Stomach (tissue), 9 donors: ENCODE data around the gene ABLIM3. TPM values are rescaled to one million over a fixed set of nuclear protein-coding genes. Genes with fewer than 3 reads are reported as not detected.

ENCODE experiments used
- DNase-seq, 2 donors: peaks; one replicate each; pipeline versions ENCODE4 v3.0.0 to v3.0.0-alpha.2; 2013 to 2019
- H3K27ac ChIP-seq, 5 donors: fragments of 200-600 bp in 4 of 5; sonication (generic) in 4 of 5; one replicate each; pipeline ENCODE4 v1.5.1; 2013 to 2019; ENCODE audit warnings: mild to moderate bottlenecking in 1 of 5, moderate library complexity in 1 of 5
- H3K27me3 ChIP-seq, 3 donors: fragments of 200-600 bp; sonication (generic); one replicate each; pipeline ENCODE4 v1.5.1; 2017 to 2019; ENCODE audit warnings: mixed run types in 1 of 3
- H3K36me3 ChIP-seq, 4 donors: fragments of 200-600 bp; sonication (generic); 1 replicate in 3 of 4; 2 replicates in 1 of 4; pipeline ENCODE4 v1.5.1; 2016 to 2019
- H3K4me1 ChIP-seq, 4 donors: fragments of 200-600 bp; sonication (generic); one replicate each; pipeline ENCODE4 v1.5.1; 2016 to 2019
- H3K4me3 ChIP-seq, 4 donors: fragments of 200-600 bp; sonication (generic) in 3 of 4; one replicate each; pipeline ENCODE4 v1.5.1; 2016 to 2019; ENCODE audit warnings: mild to moderate bottlenecking in 1 of 4
- H3K9me3 ChIP-seq, 4 donors: fragments of 200-600 bp; sonication (generic); one replicate each; pipeline ENCODE4 v1.5.1; 2016 to 2019
- EP300 ChIP-seq: sonication (generic); formaldehyde crosslinking; IDR thresholded peaks from one replicate; pipeline ENCODE4 v1.6.1; 2017; ENCODE audit warnings: antibody characterized with exemption
- POLR2A ChIP-seq, 4 donors: fragments of 450-650 bp; IDR thresholded peaks; one replicate each; pipeline ENCODE4 v1.6.1; 2016; ENCODE audit warnings: antibody characterized with exemption in 4 of 4, control low read depth in 2 of 4, mild to moderate bottlenecking in 1 of 4, moderate library complexity in 1 of 4
- POLR2AphosphoS5 ChIP-seq, 3 donors: sonication (generic); formaldehyde crosslinking; IDR thresholded peaks; one replicate each; pipeline ENCODE4 v1.6.1; 2016; ENCODE audit warnings: antibody characterized with exemption in 3 of 3
- WGBS, 5 donors: extraction: QIAGEN DNeasy Blood & Tissue Kit in 3 of 5; methylation state at CpG; one replicate each; pipeline versions ENCODE4 v1.1.5 to v1.1.7; 2013 to 2018; 5-methylcytosine and 5-hydroxymethylcytosine counted together
- intact Hi-C: fragments of 100-400 bp; cut with DNase I; formaldehyde crosslinking; loops from one replicate; pipeline ENCODE4 v1.15.1; 2023; ENCODE audit warnings: low total_unique reads
- polyA plus RNA-seq, 3 donors: library from polyadenylated mRNA; stranded (reverse); fragments of 200-250 nt; gene quantifications; one replicate each; pipeline ENCODE4 v1.2.3, GENCODE V29; 2013
- total RNA-seq, 5 donors: library from RNA; depleted of rRNA; stranded (reverse); fragments of >200 nt; gene quantifications; one replicate each; pipeline versions ENCODE4 v1.1.0 to v1.2.3, GENCODE V29; 2014 to 2016
- TF ChIP-seq, protein P1 (sequence below), 7 experiments: fragments of 450-650 bp in 4 of 7; fragments of 200-600 bp in 3 of 7; sonication (generic) in 3 of 7; IDR thresholded peaks; one replicate each; pipeline ENCODE4 v1.5.1; 2016 to 2019; ENCODE audit warnings: antibody characterized with exemption in 7 of 7, control low read depth in 2 of 7, mild to moderate bottlenecking in 1 of 7
- donor health status: healthy with polysubstance abuse.
- donor health status: Bipolar disorder and iron deficiency.
- donor health status: healthy.

Gene ABLIM3
- total and polyA plus RNA-seq, 8 donors, result 4.6 to 21.4 (median 10.3) TPM

GRCh38 chr5:149149942-149150341, 8.6 kb downstream of the ABLIM3 start:
- intact Hi-C loops, result no loop called here
- Histone ChIP-seq H3K36me3 (no peaks in the 10 kb centered on the region), H3K4me3 (no peak overlapping the region), H3K27ac (peak overlapping the region in 1 of 5 donors; percentile 22), H3K27me3 (no peaks in the 10 kb centered on the region), H3K4me1 (peaks cover 19 to 41% (median 26%) of the 10 kb centered on the region in 4 donors), H3K9me3 (peaks cover 0 to 3% (median 0%) of the 10 kb centered on the region in 4 donors)
- no peak for DNase-seq
- TF ChIP-seq, protein P1, sequence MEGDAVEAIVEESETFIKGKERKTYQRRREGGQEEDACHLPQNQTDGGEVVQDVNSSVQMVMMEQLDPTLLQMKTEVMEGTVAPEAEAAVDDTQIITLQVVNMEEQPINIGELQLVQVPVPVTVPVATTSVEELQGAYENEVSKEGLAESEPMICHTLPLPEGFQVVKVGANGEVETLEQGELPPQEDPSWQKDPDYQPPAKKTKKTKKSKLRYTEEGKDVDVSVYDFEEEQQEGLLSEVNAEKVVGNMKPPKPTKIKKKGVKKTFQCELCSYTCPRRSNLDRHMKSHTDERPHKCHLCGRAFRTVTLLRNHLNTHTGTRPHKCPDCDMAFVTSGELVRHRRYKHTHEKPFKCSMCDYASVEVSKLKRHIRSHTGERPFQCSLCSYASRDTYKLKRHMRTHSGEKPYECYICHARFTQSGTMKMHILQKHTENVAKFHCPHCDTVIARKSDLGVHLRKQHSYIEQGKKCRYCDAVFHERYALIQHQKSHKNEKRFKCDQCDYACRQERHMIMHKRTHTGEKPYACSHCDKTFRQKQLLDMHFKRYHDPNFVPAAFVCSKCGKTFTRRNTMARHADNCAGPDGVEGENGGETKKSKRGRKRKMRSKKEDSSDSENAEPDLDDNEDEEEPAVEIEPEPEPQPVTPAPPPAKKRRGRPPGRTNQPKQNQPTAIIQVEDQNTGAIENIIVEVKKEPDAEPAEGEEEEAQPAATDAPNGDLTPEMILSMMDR (IDR thresholded peaks at IDR 0.05), result no peak
- TF ChIP-seq EP300 (no peak), POLR2AphosphoS5 (IDR thresholded peaks at IDR 0.05) (no peak), POLR2A (IDR thresholded peaks at IDR 0.05) (no peak)
- WGBS, 5 donors, result 47 to 61% (median 57%) methylated on average over 3 of the region's 3 CpGs

- Histone ChIP-seq H3K4me1 (peaks cover 19 to 41% (median 26%) of the 10 kb centered on the region in 4 donors), H3K9me3 (peaks cover 0 to 3% (median 0%) of the 10 kb centered on the region in 4 donors), H3K27me3 (no peaks in the 10 kb centered on the region), H3K27ac (peak overlapping the region in 2 of 5 donors; percentile 15 to 16), H3K4me3 (no peak overlapping the region), H3K36me3 (no peaks in the 10 kb centered on the region)
- no peak for TF ChIP-seq POLR2A (IDR thresholded peaks at IDR 0.05)
- peak in 1 of 3 donors; percentile 20 for TF ChIP-seq POLR2AphosphoS5 (IDR thresholded peaks at IDR 0.05)
- 15 to 39% (median 21%) methylated on average over 5 of the region's 5 CpGs for WGBS, 5 donors
- intact Hi-C loops, result no loop called here
- no peak for DNase-seq
Measured at GRCh38 chr5:149150457-149150856, 9.2 kb downstream of the ABLIM3 start.

- intact Hi-C loops, result no loop called here
- Histone ChIP-seq H3K9me3 (no peaks in the 10 kb centered on the region), H3K27me3 (no peaks in the 10 kb centered on the region), H3K4me1 (peaks cover 19 to 41% (median 26%) of the 10 kb centered on the region in 4 donors), H3K4me3 (no peak overlapping the region), H3K36me3 (no peaks in the 10 kb centered on the region), H3K27ac (peak overlapping the region in 4 of 5 donors; percentile 16 to 36 (median 28))
- DNase-seq, result no peak
- TF ChIP-seq EP300, result no peak
- TF ChIP-seq POLR2A (IDR thresholded peaks at IDR 0.05), result no peak
- TF ChIP-seq POLR2AphosphoS5 (IDR thresholded peaks at IDR 0.05), result no peak
- TF ChIP-seq, protein P1 (IDR thresholded peaks at IDR 0.05), result no peak
- 63 to 88% (median 72%) methylated on average over 3 of the region's 3 CpGs for WGBS, 5 donors
Measured at GRCh38 chr5:149151717-149152116, 10.4 kb downstream of the ABLIM3 start.

GRCh38 chr5:149152317-149152746, 11.0 kb downstream of the ABLIM3 start:
- TF ChIP-seq POLR2A (IDR thresholded peaks at IDR 0.05), result no peak
- no peak for TF ChIP-seq EP300
- no peak for TF ChIP-seq POLR2AphosphoS5 (IDR thresholded peaks at IDR 0.05)
- TF ChIP-seq, protein P1 (IDR thresholded peaks at IDR 0.05), result no peak
- no peaks in the 10 kb centered on the region for H3K9me3 ChIP-seq
- intact Hi-C loops, result no loop called here
- 43 to 64% (median 44%) methylated on average over 2 of the region's 2 CpGs for WGBS, 5 donors
- no peak for DNase-seq
- H3K36me3 ChIP-seq, result no peaks in the 10 kb centered on the region
- H3K4me3 ChIP-seq, result no peak overlapping the region
- H3K27ac ChIP-seq, result peak overlapping the region in 3 of 5 donors; percentile 24 to 36 (median 31)
- no peaks in the 10 kb centered on the region for H3K27me3 ChIP-seq
- peaks cover 19 to 41% (median 26%) of the 10 kb centered on the region in 4 donors for H3K4me1 ChIP-seq

DNA sequence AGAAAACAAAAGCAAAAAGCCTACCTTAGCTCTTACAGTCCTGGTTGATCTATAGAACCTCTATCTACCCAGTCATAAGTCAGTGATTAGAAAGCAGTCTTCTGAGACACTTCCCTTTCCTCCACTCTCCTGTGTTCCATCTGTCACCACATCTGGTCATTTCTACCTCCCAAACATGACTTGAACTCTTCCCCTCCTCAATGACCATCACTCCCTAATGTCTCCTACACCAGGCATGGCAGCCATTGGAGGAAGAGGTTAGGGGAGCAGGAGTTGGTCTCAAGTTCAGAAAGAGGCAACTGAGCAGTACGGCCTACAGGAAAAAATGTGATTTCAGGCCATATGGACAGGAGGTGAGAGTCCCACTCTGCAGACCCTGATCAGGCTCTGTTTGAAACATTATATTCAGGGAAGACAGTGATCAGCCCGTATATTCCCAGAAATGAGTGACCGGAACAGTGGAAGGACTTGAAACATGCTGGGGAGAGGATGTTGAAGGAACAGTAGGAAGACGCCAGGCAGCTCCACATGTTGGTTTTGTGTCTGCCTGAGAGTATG, 12.0 kb downstream of the ABLIM3 start:
- WGBS, 5 donors, result 90 to 97% (median 95%) methylated on average over 4 of the region's 4 CpGs
- no peak for TF ChIP-seq POLR2A (IDR thresholded peaks at IDR 0.05)
- TF ChIP-seq POLR2AphosphoS5 (IDR thresholded peaks at IDR 0.05), result no peak
- TF ChIP-seq, protein P1 (IDR thresholded peaks at IDR 0.05), result no peak
- no peak for TF ChIP-seq EP300
- no peaks in the 10 kb centered on the region for H3K27me3 ChIP-seq

More for the DNA sequence above, 12.0 kb downstream of the ABLIM3 start:
- H3K4me1 ChIP-seq, result peaks cover 19 to 41% (median 26%) of the 10 kb centered on the region in 4 donors
- H3K36me3 ChIP-seq, result no peaks in the 10 kb centered on the region
- H3K27ac ChIP-seq, result peak overlapping the region in 1 of 5 donors; percentile 30
- no peak overlapping the region for H3K4me3 ChIP-seq
- H3K9me3 ChIP-seq, result no peaks in the 10 kb centered on the region
- intact Hi-C loops, result no loop called here
- DNase-seq, result no peak
